HEK293T (cell line): ENCODE data around the gene SUCLA2.

Source experiments
- ARNT ChIP-seq: fragments of 450-650 bp; IDR thresholded peaks from 2 replicates; pipeline ENCODE4 v1.6.1; 2017; ENCODE audit warnings: mild to moderate bottlenecking
- SUZ12 ChIP-seq: fragments of 450-650 bp; IDR thresholded peaks from 2 replicates; pipeline ENCODE4 v1.6.1; 2016; ENCODE audit warnings: mild to moderate bottlenecking

DNA sequence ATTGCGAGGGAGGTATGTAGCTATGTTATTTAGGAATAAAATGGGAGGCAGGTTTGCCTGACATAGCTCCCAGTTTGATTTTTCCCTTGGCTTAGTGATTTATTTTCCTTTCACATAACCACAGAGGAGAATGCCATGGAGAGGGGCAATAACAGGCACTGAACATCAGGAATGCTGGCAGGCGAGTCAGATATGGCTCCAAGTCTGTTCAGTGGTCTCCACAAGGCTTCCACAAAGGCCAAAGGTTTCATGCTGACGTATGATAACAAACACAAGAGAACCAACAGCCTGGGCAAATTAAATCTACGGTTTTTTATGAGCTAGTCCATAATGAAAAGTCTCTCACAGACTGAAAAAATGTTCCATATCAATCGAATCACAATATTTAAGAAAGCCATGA, 66.7 kb downstream of the SUCLA2 start:
- no peak for TF ChIP-seq SUZ12
- no peak for TF ChIP-seq ARNT
